Stomach (tissue), 9 donors: ENCODE results near the gene TTC4. TPM values are rescaled to one million over a fixed set of nuclear protein-coding genes. Genes with fewer than 3 reads are reported as not detected.

Source experiments
- DNase-seq, 2 donors: peaks; one replicate each; pipeline versions ENCODE4 v3.0.0 to v3.0.0-alpha.2; 2013 to 2019
- H3K27ac ChIP-seq, 5 donors: fragments of 200-600 bp in 4 of 5; sonication (generic) in 4 of 5; one replicate each; pipeline ENCODE4 v1.5.1; 2013 to 2019; ENCODE audit warnings: mild to moderate bottlenecking in 1 of 5, moderate library complexity in 1 of 5
- H3K27me3 ChIP-seq, 3 donors: fragments of 200-600 bp; sonication (generic); one replicate each; pipeline ENCODE4 v1.5.1; 2017 to 2019; ENCODE audit warnings: mixed run types in 1 of 3
- H3K36me3 ChIP-seq, 4 donors: fragments of 200-600 bp; sonication (generic); 1 replicate in 3 of 4; 2 replicates in 1 of 4; pipeline ENCODE4 v1.5.1; 2016 to 2019
- H3K4me1 ChIP-seq, 4 donors: fragments of 200-600 bp; sonication (generic); one replicate each; pipeline ENCODE4 v1.5.1; 2016 to 2019
- H3K4me3 ChIP-seq, 4 donors: fragments of 200-600 bp; sonication (generic) in 3 of 4; one replicate each; pipeline ENCODE4 v1.5.1; 2016 to 2019; ENCODE audit warnings: mild to moderate bottlenecking in 1 of 4
- H3K9me3 ChIP-seq, 4 donors: fragments of 200-600 bp; sonication (generic); one replicate each; pipeline ENCODE4 v1.5.1; 2016 to 2019
- CTCF ChIP-seq, 7 experiments: fragments of 450-650 bp in 4 of 7; fragments of 200-600 bp in 3 of 7; sonication (generic) in 3 of 7; IDR thresholded peaks; one replicate each; pipeline ENCODE4 v1.5.1; 2016 to 2019; ENCODE audit warnings: antibody characterized with exemption in 7 of 7, control low read depth in 2 of 7, mild to moderate bottlenecking in 1 of 7
- EP300 ChIP-seq: sonication (generic); formaldehyde crosslinking; IDR thresholded peaks from one replicate; pipeline ENCODE4 v1.6.1; 2017; ENCODE audit warnings: antibody characterized with exemption
- POLR2A ChIP-seq, 4 donors: fragments of 450-650 bp; IDR thresholded peaks; one replicate each; pipeline ENCODE4 v1.6.1; 2016; ENCODE audit warnings: antibody characterized with exemption in 4 of 4, control low read depth in 2 of 4, mild to moderate bottlenecking in 1 of 4, moderate library complexity in 1 of 4
- POLR2AphosphoS5 ChIP-seq, 3 donors: sonication (generic); formaldehyde crosslinking; IDR thresholded peaks; one replicate each; pipeline ENCODE4 v1.6.1; 2016; ENCODE audit warnings: antibody characterized with exemption in 3 of 3
- WGBS, 5 donors: extraction: QIAGEN DNeasy Blood & Tissue Kit in 3 of 5; methylation state at CpG; one replicate each; pipeline versions ENCODE4 v1.1.5 to v1.1.7; 2013 to 2018; 5-methylcytosine and 5-hydroxymethylcytosine counted together
- intact Hi-C: fragments of 100-400 bp; cut with DNase I; formaldehyde crosslinking; loops from one replicate; pipeline ENCODE4 v1.15.1; 2023; ENCODE audit warnings: low total_unique reads
- polyA plus RNA-seq, 3 donors: library from polyadenylated mRNA; stranded (reverse); fragments of 200-250 nt; gene quantifications; one replicate each; pipeline ENCODE4 v1.2.3, GENCODE V29; 2013
- total RNA-seq, 5 donors: library from RNA; depleted of rRNA; stranded (reverse); fragments of >200 nt; gene quantifications; one replicate each; pipeline versions ENCODE4 v1.1.0 to v1.2.3, GENCODE V29; 2014 to 2016
- donor health status: healthy with polysubstance abuse.
- donor health status: Bipolar disorder and iron deficiency.
- donor health status: healthy.

Gene TTC4
- total and polyA plus RNA-seq, 8 donors: 1.4 to 66.1 (median 13.4) TPM

GRCh38 chr1:54697896-54698295 is 17.8 kb upstream of the TTC4 start:
- intact Hi-C loops: no loop called here
- Histone ChIP-seq H3K4me3 (no peak overlapping the region), H3K27ac (no peak overlapping the region), H3K27me3 (no peaks in the 10 kb centered on the region), H3K36me3 (peaks cover 0 to 41% (median 0%) of the 10 kb centered on the region in 4 donors), H3K4me1 (no peaks in the 10 kb centered on the region), H3K9me3 (no peaks in the 10 kb centered on the region)
- DNase-seq: no peak
- WGBS, 5 donors: 88 to 96% (median 92%) methylated on average over 6 of the region's 6 CpGs
- TF ChIP-seq POLR2A (IDR thresholded peaks at IDR 0.05) (no peak), EP300 (no peak), CTCF (IDR thresholded peaks at IDR 0.05) (no peak), POLR2AphosphoS5 (IDR thresholded peaks at IDR 0.05) (no peak)

- TF ChIP-seq POLR2AphosphoS5 (IDR thresholded peaks at IDR 0.05) (no peak), CTCF (IDR thresholded peaks at IDR 0.05) (no peak), POLR2A (IDR thresholded peaks at IDR 0.05) (no peak), EP300 (no peak)
- Histone ChIP-seq H3K4me1 (no peaks in the 10 kb centered on the region), H3K9me3 (no peaks in the 10 kb centered on the region), H3K4me3 (no peak overlapping the region), H3K27ac (no peak overlapping the region), H3K27me3 (no peaks in the 10 kb centered on the region), H3K36me3 (peaks cover 0 to 45% (median 0%) of the 10 kb centered on the region in 4 donors)
- intact Hi-C loops: no loop called here
- DNase-seq: no peak
- WGBS, 5 donors: 63 to 72% (median 69%) methylated on average over 8 of the region's 8 CpGs
These were observed 17.3 kb upstream of the TTC4 start for GRCh38 chr1:54698346-54698745.

GRCh38 chr1:54699936-54700525 is 15.6 kb upstream of the TTC4 start:
- 82 to 90% (median 89%) methylated on average over 4 to 11 of the region's 11 CpGs for WGBS, 5 donors
- Histone ChIP-seq H3K4me1 (no peaks in the 10 kb centered on the region), H3K4me3 (no peak overlapping the region), H3K27me3 (no peaks in the 10 kb centered on the region), H3K36me3 (peaks cover 0 to 44% (median 0%) of the 10 kb centered on the region in 4 donors), H3K27ac (no peak overlapping the region), H3K9me3 (no peaks in the 10 kb centered on the region)
- intact Hi-C loops: no loop called here
- TF ChIP-seq CTCF (IDR thresholded peaks at IDR 0.05) (no peak), POLR2A (IDR thresholded peaks at IDR 0.05) (no peak), POLR2AphosphoS5 (IDR thresholded peaks at IDR 0.05) (no peak), EP300 (no peak)
- DNase-seq: no peak

- intact Hi-C loops: no loop called here
- 93 to 97% (median 95%) methylated on average over 9 of the region's 9 CpGs for WGBS, 5 donors
- Histone ChIP-seq H3K27ac (no peak overlapping the region), H3K27me3 (no peaks in the 10 kb centered on the region), H3K4me1 (no peaks in the 10 kb centered on the region), H3K4me3 (no peak overlapping the region), H3K9me3 (no peaks in the 10 kb centered on the region), H3K36me3 (peaks cover 0 to 40% (median 0%) of the 10 kb centered on the region in 4 donors)
- TF ChIP-seq EP300 (no peak), POLR2A (IDR thresholded peaks at IDR 0.05) (no peak), POLR2AphosphoS5 (IDR thresholded peaks at IDR 0.05) (no peak), CTCF (IDR thresholded peaks at IDR 0.05) (no peak)
- DNase-seq: no peak
These were observed 14.6 kb upstream of the TTC4 start for GRCh38 chr1:54701066-54701465.
